GM06990 (cell line): ENCODE results near the gene CAPN11.

ENCODE experiments used
- DNase-seq: peaks from one replicate; pipeline ENCODE4 v3.0.0-alpha.2; 2011; ENCODE audit not compliant: insufficient read length; ENCODE audit errors: extremely low read depth
- H3K27me3 ChIP-seq: replicated peaks from 2 replicates; pipeline ENCODE4 v1.6.0; 2011; ENCODE audit warnings: low read length; ENCODE audit not compliant: control insufficient read depth, insufficient read depth
- H3K36me3 ChIP-seq: 2 replicates; pipeline ENCODE4 v1.5.1; 2011; ENCODE audit warnings: low read length; ENCODE audit not compliant: control insufficient read depth, insufficient read depth
- H3K4me3 ChIP-seq: replicated peaks from 2 replicates; pipeline ENCODE4 v1.5.1; 2011; ENCODE audit warnings: low read depth, mild to moderate bottlenecking, control low read depth, low read length
- TF ChIP-seq, protein P1 (sequence below): IDR thresholded peaks from 2 replicates; pipeline ENCODE4 v1.5.1; 2011; ENCODE audit warnings: low read length, control low read depth, mild to moderate bottlenecking, inconsistent platforms; ENCODE audit not compliant: insufficient read depth, poor library complexity, severe bottlenecking

Gene CAPN11

DNA sequence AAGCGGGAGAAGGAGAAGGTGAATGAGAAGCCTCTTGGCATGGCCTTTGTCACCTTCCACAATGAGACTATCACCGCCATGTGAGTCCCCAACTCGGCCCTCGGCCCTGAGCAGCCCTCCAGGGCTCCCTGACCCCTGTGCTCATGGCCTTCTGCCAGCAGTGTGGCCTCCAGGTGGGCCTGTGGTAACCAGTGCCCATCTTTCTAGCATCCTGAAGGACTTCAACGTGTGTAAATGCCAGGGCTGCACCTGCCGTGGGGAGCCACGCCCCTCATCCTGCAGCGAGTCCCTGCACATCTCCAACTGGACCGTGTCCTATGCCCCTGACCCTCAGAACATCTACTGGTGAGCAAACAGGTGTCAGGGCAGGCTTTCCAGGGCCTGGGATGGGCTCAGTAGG is 10.3 kb upstream of the CAPN11 start:
- Histone ChIP-seq H3K4me3 (no peak overlapping the region), H3K36me3 (peaks cover 20% of the 10 kb centered on the region), H3K27me3 (no peaks in the 10 kb centered on the region)
- no peak for DNase-seq
- TF ChIP-seq, protein P1, sequence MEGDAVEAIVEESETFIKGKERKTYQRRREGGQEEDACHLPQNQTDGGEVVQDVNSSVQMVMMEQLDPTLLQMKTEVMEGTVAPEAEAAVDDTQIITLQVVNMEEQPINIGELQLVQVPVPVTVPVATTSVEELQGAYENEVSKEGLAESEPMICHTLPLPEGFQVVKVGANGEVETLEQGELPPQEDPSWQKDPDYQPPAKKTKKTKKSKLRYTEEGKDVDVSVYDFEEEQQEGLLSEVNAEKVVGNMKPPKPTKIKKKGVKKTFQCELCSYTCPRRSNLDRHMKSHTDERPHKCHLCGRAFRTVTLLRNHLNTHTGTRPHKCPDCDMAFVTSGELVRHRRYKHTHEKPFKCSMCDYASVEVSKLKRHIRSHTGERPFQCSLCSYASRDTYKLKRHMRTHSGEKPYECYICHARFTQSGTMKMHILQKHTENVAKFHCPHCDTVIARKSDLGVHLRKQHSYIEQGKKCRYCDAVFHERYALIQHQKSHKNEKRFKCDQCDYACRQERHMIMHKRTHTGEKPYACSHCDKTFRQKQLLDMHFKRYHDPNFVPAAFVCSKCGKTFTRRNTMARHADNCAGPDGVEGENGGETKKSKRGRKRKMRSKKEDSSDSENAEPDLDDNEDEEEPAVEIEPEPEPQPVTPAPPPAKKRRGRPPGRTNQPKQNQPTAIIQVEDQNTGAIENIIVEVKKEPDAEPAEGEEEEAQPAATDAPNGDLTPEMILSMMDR = no peak

DNA sequence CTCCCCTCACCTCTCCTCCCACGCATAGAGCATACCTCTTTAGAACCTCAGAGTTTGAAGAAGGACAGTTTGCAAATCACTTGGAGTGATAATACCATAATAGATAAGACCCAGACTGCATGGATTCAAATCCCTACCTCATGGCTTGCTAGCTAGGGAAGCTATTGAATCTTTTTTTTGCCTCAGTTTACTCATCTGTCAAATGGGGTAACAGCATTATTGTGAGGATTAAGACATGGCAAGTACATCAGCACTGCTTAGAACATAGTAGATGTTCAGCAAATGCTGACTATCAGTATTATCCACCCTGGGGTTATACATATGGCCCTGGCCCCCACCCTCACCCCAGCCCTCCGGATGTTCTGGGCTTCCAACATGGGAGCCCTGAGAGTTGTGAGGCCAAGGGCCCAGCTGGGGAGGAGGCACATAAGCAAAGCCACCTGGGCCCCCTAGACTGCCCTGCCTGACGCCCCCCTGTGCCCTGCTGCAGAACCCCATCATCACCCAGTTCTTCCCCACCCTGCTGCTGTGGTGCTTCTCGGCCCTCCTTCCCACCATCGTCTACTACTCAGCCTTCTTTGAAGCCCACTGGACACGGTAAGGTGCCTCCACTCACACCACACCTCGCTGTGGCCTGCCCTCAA is 9.1 kb upstream of the CAPN11 start:
- TF ChIP-seq, protein P1 = no peak
- H3K27me3 ChIP-seq = no peaks in the 10 kb centered on the region
- DNase-seq = no peak
- H3K4me3 ChIP-seq = no peak overlapping the region
- H3K36me3 ChIP-seq = peaks cover 21% of the 10 kb centered on the region

DNA sequence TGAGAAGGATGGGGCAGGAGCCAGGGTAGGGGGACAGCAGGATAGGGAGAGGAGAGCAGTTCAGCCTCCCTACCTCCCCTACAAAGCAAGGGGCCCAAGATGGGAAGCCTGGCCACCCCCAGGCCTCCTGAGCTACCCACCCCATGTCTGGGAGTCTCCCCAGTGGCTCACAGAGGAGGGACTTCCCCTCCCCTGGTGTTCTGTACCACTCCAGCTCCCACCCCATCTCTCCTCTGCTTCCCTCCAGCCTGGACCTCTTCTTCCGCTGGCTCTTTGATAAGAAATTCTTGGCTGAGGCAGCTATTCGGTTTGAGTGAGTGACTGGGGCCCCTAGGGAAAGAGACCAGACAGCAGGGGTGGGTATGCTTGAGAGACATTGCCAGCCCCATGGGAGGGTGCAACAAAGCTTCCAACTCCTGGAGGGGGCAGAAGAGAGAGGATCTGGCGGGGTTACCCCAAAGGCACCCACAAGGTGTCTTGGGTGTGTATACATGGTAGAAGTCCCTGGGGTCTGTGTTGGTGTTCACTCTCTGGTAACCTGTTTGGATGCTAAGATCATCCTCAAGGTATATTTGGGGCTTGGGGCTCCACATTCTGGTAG is 8.2 kb upstream of the CAPN11 start:
- no peak for DNase-seq
- TF ChIP-seq, protein P1 = no peak
- Histone ChIP-seq H3K27me3 (no peaks in the 10 kb centered on the region), H3K36me3 (peaks cover 21% of the 10 kb centered on the region), H3K4me3 (no peak overlapping the region)

DNA sequence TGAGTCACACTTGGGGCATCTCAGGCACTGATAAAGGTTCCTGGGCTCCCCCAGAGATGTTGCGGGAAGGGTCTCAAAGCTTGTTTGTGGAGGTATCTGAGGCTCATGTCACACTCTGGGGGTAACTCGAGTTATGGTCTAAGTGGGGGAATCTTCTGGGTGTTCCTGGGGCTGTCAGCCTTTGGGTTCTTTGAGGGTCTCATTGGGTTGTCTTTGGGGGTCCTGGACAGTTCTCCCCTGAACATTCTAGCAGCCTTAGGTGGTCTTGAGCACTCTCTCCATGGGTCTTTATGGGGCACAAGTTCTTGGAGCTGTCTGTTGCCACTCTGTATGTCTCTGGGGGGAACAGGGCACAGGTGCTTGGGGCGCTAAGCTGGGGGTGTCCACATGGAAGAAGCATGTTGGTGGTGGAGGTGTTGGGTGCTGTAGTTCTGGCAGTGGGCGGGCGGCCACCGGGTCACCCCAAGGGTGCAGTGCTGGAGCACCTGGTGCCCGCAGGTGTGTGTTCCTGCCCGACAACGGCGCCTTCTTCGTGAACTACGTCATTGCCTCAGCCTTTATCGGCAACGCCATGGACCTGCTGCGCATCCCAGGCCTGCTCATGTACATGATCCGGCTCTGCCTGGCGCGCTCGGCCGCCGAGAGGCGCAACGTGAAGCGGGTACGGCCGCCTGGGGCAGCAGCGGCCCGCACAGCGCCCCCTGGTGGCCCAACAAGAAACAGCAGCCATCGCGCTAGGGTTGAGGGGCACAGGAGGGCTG is 7.1 kb upstream of the CAPN11 start:
- Histone ChIP-seq H3K36me3 (peaks cover 21% of the 10 kb centered on the region), H3K4me3 (no peak overlapping the region), H3K27me3 (no peaks in the 10 kb centered on the region)
- TF ChIP-seq, protein P1 = peak; percentile 98
- DNase-seq = peak; percentile 79

DNA sequence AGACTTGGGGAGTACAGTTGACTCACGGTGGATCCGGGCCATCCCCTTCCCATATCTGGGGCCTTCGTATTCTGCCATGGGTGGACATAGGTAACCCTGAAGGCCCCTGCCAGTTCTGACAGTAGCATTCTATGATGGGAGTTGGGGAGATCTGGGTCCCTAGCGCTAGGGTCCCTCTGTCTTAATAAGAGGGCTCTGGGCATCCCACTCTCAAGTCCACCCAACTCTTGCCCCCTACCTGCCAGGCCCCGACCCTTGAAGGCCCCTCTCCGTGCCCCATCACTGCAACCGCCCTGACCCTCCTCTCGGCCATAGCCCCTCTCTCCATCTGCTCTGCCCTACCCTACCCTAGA is 6.5 kb upstream of the CAPN11 start:
- no peak overlapping the region for H3K4me3 ChIP-seq
- H3K36me3 ChIP-seq = peaks cover 21% of the 10 kb centered on the region
- H3K27me3 ChIP-seq = no peaks in the 10 kb centered on the region
- DNase-seq = no peak
- TF ChIP-seq, protein P1 = no peak
